ENCODE measurements around the gene TAC4.

TAC4 gene

GRCh38 chr17:49858796-49859195 is 10.9 kb upstream of the TAC4 start:
- no peaks in the 10 kb centered on the region for H4K20me1 ChIP-seq (ENCODE audit: low read depth, low read length)
- H3K4me3 ChIP-seq (ENCODE audit: insufficient read depth, low read length, poor library complexity, severe bottlenecking) = no peak overlapping the region
- no peaks in the 10 kb centered on the region for H3F3A ChIP-seq (ENCODE audit: insufficient read depth)
- no peaks in the 10 kb centered on the region for H3K79me2 ChIP-seq (ENCODE audit: insufficient read depth, low read length)
- no peak overlapping the region for H2AFZ ChIP-seq (ENCODE audit: low read depth, low read length, severe bottlenecking)
- H3K27me3 ChIP-seq (ENCODE audit: low read length) = no peaks in the 10 kb centered on the region
- H3K9ac ChIP-seq (ENCODE audit: low read length) = no peak overlapping the region
- no peak overlapping the region for H3K27ac ChIP-seq (ENCODE audit: low read depth, low read length)
- TF ChIP-seq EZH2phosphoT487 (conservative IDR thresholded peaks at IDR 0.05; ENCODE audit: low read length) (no peak), CTCF (IDR thresholded peaks at IDR 0.05; ENCODE audit: insufficient read depth, low read length, poor library complexity, severe bottlenecking) (no peak)
- no peaks in the 10 kb centered on the region for H3K9me2 ChIP-seq (replicated peaks; ENCODE audit: insufficient read depth, low read length)
- no peak overlapping the region for H3K4me2 ChIP-seq (ENCODE audit: low read depth, low read length, poor library complexity, severe bottlenecking)
- no peaks in the 10 kb centered on the region for H3K36me3 ChIP-seq (ENCODE audit: low read length)
- H3K9me3 ChIP-seq (ENCODE audit: insufficient read depth, low read length) = no peaks in the 10 kb centered on the region

- H3F3A ChIP-seq (ENCODE audit: insufficient read depth) = no peaks in the 10 kb centered on the region
- no peaks in the 10 kb centered on the region for H3K36me3 ChIP-seq (ENCODE audit: low read length)
- TF ChIP-seq EZH2phosphoT487 (conservative IDR thresholded peaks at IDR 0.05; ENCODE audit: low read length) (no peak), CTCF (IDR thresholded peaks at IDR 0.05; ENCODE audit: insufficient read depth, low read length, poor library complexity, severe bottlenecking) (no peak)
- H3K9me2 ChIP-seq (replicated peaks; ENCODE audit: insufficient read depth, low read length) = no peaks in the 10 kb centered on the region
- no peak overlapping the region for H2AFZ ChIP-seq (ENCODE audit: low read depth, low read length, severe bottlenecking)
- H3K27ac ChIP-seq (ENCODE audit: low read depth, low read length) = no peak overlapping the region
- no peaks in the 10 kb centered on the region for H3K27me3 ChIP-seq (ENCODE audit: low read length)
- no peak overlapping the region for H3K9ac ChIP-seq (ENCODE audit: low read length)
- no peak overlapping the region for H3K4me3 ChIP-seq (ENCODE audit: insufficient read depth, low read length, poor library complexity, severe bottlenecking)
- H3K9me3 ChIP-seq (ENCODE audit: insufficient read depth, low read length) = no peaks in the 10 kb centered on the region
- H4K20me1 ChIP-seq (ENCODE audit: low read depth, low read length) = no peaks in the 10 kb centered on the region
- H3K4me2 ChIP-seq (ENCODE audit: low read depth, low read length, poor library complexity, severe bottlenecking) = no peak overlapping the region
- H3K79me2 ChIP-seq (ENCODE audit: insufficient read depth, low read length) = no peaks in the 10 kb centered on the region
These were observed 6.3 kb upstream of the TAC4 start for GRCh38 chr17:49854126-49854525.

- H3K4me3 ChIP-seq (ENCODE audit: insufficient read depth, low read length, poor library complexity, severe bottlenecking) = no peak overlapping the region
- no peaks in the 10 kb centered on the region for H4K20me1 ChIP-seq (ENCODE audit: low read depth, low read length)
- no peaks in the 10 kb centered on the region for H3K79me2 ChIP-seq (ENCODE audit: insufficient read depth, low read length)
- H3K36me3 ChIP-seq (ENCODE audit: low read length) = no peaks in the 10 kb centered on the region
- H3K9me2 ChIP-seq (replicated peaks; ENCODE audit: insufficient read depth, low read length) = no peaks in the 10 kb centered on the region
- no peaks in the 10 kb centered on the region for H3K27me3 ChIP-seq (ENCODE audit: low read length)
- TF ChIP-seq CTCF (IDR thresholded peaks at IDR 0.05; ENCODE audit: insufficient read depth, low read length, poor library complexity, severe bottlenecking) (no peak), EZH2phosphoT487 (conservative IDR thresholded peaks at IDR 0.05; ENCODE audit: low read length) (no peak)
- no peaks in the 10 kb centered on the region for H3K9me3 ChIP-seq (ENCODE audit: insufficient read depth, low read length)
- no peaks in the 10 kb centered on the region for H3F3A ChIP-seq (ENCODE audit: insufficient read depth)
- H3K4me2 ChIP-seq (ENCODE audit: low read depth, low read length, poor library complexity, severe bottlenecking) = no peak overlapping the region
- no peak overlapping the region for H3K27ac ChIP-seq (ENCODE audit: low read depth, low read length)
- no peak overlapping the region for H3K9ac ChIP-seq (ENCODE audit: low read length)
- no peak overlapping the region for H2AFZ ChIP-seq (ENCODE audit: low read depth, low read length, severe bottlenecking)
These were observed 5.7 kb upstream of the TAC4 start for GRCh38 chr17:49853470-49854015.

All from SU-DHL-6 (cell line).